Choroid plexus epithelial cell (primary cell): ENCODE data around the gene TMEM184A.

ENCODE experiments used
- DNase-seq: peaks from one replicate; pipeline ENCODE4 v3.0.0-alpha.2; 2010; ENCODE audit warnings: low read depth
- H3K4me3 ChIP-seq: 2 replicates; pipeline ENCODE4 v1.5.1; 2011; ENCODE audit warnings: low read depth, mild to moderate bottlenecking, control low read depth, low read length, moderate library complexity
- CTCF ChIP-seq: conservative IDR thresholded peaks from 2 replicates; pipeline ENCODE4 v1.5.1; 2011; ENCODE audit warnings: low read depth, mild to moderate bottlenecking, control low read depth, inconsistent platforms, low read length, moderate library complexity

The TMEM184A gene

DNA sequence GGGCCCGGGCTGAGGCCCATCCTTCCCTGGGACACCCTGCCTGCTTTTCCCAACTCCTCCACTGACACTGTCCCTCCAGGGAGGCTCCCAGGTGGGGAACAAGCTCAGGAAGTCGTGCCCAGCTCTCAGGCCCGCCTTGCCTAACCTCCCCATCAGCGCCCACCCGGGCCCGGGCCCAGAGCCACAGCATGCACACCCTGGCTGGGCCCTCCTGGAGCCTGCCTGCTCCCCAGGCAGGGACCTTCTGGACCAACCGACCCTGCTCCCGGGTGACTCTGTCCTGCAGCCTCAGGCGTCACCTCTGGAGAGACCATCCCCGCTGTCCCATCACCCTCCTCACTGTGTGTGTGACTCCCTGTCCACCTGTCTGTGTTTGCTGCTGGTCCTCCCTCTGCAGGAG, 1.8 kb upstream of the TMEM184A start:
- no peak for TF ChIP-seq CTCF
- no peak for DNase-seq
- no peak overlapping the region for H3K4me3 ChIP-seq

DNA sequence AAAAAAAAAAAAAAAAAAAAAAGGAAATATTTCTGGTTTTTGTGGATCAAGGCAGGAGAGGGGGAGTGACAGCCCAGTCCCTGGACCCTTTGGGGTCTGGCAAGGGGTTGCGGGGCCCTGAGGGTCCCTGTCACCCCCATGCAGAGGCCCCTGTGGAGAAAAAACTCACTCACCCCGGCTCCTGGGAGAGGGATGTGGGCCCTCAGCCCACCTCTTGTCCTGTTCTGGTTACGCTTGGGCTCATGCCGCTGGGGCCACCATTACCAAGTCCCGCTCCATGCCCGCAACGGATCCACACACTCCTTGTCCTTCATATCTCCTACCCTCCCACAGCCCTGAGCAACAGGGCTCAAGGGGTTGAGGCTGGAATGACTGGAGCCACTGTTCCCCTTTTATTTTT, 1.0 kb upstream of the TMEM184A start:
- H3K4me3 ChIP-seq: no peak overlapping the region
- DNase-seq: no peak
- TF ChIP-seq CTCF: no peak

DNA sequence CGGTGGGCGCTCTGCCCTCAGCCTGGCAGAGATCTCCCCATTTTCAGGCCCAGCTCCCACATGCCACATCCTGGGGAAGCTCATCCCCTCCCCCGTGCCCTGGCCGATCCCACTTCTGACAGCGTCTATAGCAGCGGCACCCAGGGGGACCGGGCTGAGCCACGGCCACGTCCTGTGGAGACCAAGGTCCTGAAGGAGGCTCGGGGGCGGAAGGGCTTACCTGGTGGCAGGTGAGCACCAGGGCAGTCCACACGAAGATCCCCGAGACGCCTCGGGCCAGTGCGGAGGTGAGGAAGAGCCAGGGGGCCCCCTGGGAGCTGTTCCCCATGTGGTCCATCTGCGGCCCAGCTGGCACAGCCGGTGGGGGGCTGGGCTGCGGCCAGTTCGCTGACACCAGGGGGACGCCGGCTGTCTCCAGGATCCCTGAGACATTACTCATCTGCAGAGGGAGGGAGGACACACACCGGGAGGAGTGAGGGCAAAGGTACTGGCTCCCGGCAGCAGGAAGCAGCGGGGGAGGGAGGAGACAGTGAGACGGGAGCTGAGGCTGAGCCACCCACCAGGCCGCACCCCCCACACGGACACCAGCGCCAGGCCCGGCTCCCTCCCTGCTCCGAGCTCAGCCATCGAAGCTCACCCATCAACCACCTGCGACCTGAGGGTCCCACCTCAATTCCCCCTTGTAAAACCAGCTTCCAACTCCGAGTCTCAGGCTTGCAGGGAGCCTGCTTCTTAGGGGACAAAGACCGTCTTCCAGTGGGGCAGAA, 776 bp downstream of the TMEM184A start:
- no peak for TF ChIP-seq CTCF
- peak; percentile 93 for DNase-seq

DNA sequence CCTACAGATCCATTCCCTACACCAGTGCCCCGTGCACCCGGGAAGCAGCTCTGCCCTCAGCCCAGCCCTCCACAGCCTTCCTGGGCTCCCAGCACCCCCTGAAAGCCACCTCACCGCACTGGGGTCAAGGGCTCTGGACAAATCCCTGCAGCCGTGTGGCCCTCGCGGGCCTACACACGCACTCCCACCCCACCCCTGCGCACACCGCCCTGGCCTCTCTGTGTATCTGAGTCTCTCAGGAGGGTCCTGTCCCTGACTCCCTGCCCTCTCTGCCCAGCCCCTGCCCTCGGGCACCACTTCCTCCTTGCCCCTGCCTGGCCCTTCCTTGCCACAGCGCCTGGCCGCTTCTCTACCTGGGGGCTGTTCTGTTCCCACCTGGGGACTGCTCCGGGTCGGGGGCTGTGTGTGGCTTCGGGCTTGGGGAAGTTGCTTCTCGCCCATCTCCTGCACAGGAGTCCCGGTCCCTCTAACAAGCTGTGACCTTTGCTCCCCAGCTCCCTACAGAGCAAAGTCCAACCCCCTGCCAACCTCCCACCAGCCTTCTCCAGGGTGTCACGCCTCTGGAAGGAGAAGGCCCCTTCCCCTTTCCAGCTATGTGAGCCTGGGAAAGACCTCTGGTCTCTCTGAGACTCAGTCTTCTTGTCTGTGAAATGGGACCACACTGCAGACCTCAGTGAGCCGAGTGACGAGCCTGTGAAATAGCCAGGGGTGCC, 1.5 kb downstream of the TMEM184A start:
- no peak for DNase-seq
- H3K4me3 ChIP-seq: no peak overlapping the region
- TF ChIP-seq CTCF: no peak

More for the DNA sequence above, 776 bp downstream of the TMEM184A start:
- no peak overlapping the region for H3K4me3 ChIP-seq

DNA sequence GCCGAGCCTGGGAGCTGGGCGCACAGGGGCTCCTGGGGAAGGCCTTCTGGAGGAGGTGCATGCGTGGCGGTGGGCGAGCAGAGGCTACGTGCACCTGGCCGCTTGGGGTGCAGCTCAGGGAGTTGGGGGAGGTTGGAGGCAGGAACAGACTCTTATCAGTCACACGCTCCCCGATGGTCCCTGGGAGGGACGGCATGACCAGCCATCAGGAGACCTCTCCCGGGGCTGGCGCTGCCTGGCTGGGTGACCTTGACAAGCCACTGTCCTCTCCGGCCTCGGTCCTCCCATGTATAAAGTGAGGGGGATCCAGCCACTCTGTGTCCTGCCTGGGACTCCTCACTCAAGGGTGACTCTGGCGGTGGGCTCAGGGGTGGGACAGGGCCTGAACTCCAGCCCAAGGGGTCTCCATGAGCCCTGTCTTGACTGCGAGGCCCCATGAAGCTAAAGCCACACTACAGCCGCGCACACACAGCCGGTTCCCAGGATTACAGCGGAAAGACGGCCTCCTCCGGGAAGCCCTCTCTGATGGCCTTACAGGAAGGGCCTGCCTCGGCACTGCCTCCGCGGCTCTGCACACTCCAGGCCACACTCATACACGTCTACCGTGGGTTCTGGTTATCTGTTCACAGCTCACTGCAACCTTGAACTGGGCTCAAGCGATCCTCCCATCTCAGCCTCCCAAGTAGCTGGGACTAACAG, 2.3 kb downstream of the TMEM184A start:
- no peak overlapping the region for H3K4me3 ChIP-seq
- no peak for DNase-seq
- no peak for TF ChIP-seq CTCF

DNA sequence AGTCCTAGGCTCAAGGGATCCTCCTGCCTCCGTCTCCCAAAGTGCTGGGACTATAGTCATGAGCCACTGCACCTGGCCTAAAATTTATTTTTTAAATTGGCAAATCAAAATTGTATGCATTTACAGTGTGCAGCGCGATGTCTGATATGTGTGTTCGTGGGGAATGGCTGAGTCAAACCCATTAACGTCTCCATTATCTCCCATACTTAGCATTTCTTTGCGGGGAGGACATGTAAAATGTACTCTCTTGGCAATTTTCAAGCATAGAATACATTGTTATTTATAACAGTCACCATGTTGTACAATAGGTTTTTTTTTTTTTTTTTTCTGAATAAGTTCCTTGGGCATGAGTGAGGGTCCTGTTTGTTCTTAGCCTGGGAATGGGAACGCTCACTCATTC, 3.8 kb downstream of the TMEM184A start:
- no peak for TF ChIP-seq CTCF
- H3K4me3 ChIP-seq: no peak overlapping the region
- no peak for DNase-seq
